Suprapubic skin (tissue), 4 donors: Measurements from ENCODE around the gene ABCA4.

Source experiments
- POLR2A ChIP-seq, 2 donors: fragments of 450-650 bp; IDR thresholded peaks; one replicate each; pipeline ENCODE4 v1.6.1; 2017; ENCODE audit warnings: antibody characterized with exemption in 2 of 2, mild to moderate bottlenecking in 2 of 2, moderate library complexity in 2 of 2
- POLR2AphosphoS5 ChIP-seq, 3 donors: sonication (generic); formaldehyde crosslinking; IDR thresholded peaks; one replicate each; pipeline ENCODE4 v1.6.1; 2017; ENCODE audit warnings: antibody characterized with exemption in 3 of 3
- TF ChIP-seq, protein P1 (sequence below), 2 donors: fragments of 200-600 bp in 1 of 2; fragments of 450-650 bp in 1 of 2; sonication (generic) in 1 of 2; IDR thresholded peaks; one replicate each; pipeline ENCODE4 v1.5.1; 2016 to 2019; ENCODE audit warnings: antibody characterized with exemption in 2 of 2, mild to moderate bottlenecking in 1 of 2, moderate library complexity in 1 of 2

DNA sequence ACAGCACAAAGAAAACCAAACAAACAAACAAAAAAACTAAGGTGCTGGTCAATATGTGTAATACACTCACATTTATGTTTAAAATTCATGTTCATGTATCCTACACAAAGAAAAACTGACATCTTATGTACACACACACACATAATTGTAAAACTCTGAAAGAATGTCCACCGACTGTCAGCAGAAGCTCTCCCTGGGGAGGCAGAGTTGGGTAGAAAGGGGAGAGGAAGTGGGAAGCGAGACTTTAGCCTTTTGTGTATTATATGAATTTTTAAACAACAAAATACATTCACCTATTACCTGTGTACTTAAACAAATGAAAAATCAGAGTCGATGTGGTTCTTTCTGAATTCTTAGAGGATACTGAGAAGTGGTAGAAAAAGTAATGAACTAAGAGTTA, 88.3 kb downstream of the ABCA4 start:
- TF ChIP-seq POLR2A (IDR thresholded peaks at IDR 0.05), result no peak
- TF ChIP-seq, protein P1, sequence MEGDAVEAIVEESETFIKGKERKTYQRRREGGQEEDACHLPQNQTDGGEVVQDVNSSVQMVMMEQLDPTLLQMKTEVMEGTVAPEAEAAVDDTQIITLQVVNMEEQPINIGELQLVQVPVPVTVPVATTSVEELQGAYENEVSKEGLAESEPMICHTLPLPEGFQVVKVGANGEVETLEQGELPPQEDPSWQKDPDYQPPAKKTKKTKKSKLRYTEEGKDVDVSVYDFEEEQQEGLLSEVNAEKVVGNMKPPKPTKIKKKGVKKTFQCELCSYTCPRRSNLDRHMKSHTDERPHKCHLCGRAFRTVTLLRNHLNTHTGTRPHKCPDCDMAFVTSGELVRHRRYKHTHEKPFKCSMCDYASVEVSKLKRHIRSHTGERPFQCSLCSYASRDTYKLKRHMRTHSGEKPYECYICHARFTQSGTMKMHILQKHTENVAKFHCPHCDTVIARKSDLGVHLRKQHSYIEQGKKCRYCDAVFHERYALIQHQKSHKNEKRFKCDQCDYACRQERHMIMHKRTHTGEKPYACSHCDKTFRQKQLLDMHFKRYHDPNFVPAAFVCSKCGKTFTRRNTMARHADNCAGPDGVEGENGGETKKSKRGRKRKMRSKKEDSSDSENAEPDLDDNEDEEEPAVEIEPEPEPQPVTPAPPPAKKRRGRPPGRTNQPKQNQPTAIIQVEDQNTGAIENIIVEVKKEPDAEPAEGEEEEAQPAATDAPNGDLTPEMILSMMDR (IDR thresholded peaks at IDR 0.05), result no peak
- no peak for TF ChIP-seq POLR2AphosphoS5 (IDR thresholded peaks at IDR 0.05)
